ENCODE measurements around the gene SPOCD1.

Gene SPOCD1

DNA sequence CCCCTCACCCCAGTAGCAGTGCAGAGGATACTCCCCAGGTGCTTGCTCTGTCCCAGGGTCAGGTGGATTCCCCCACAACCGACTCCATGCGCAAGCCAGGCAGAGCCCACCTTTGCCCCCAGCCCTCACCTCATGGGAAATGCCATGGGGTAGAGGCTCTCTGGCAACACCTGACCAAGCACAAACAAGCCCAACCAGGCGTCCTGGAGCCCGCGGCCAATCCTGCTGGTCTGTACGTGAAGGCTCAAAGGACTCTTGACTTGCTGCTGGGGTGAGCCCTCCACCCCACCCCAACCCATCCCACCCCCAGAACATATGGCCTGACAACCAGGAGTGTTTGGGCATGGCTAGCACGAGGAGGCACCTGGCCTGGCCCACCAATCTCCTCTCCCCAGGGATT, 53.5 kb downstream of the SPOCD1 start:
- Histone ChIP-seq H3K4me3 (ENCODE audit: low read length, poor library complexity, severe bottlenecking) (peak overlapping the region; percentile 75), H3K4me1 (ENCODE audit: insufficient read depth, low read length, poor library complexity, severe bottlenecking) (peaks cover 32% of the 10 kb centered on the region), H3K9me2 (replicated peaks; ENCODE audit: low read depth, low read length) (no peaks in the 10 kb centered on the region), H3K9ac (ENCODE audit: low read depth, low read length, poor library complexity, severe bottlenecking) (no peak overlapping the region), H3K27me3 (ENCODE audit: insufficient read depth, low read length, poor library complexity, severe bottlenecking) (no peaks in the 10 kb centered on the region), H2AFZ (ENCODE audit: low read length) (no peak overlapping the region), H3K36me3 (ENCODE audit: insufficient read depth, low read length) (no peaks in the 10 kb centered on the region), H3K4me2 (ENCODE audit: low read depth, low read length, poor library complexity, severe bottlenecking) (peak overlapping the region; percentile 96), H3F3A (ENCODE audit: low read depth) (no peaks in the 10 kb centered on the region), H3K9me3 (ENCODE audit: insufficient read depth, low read depth, low read length) (no peaks in the 10 kb centered on the region), H4K20me1 (ENCODE audit: insufficient read depth, low read length, poor library complexity, severe bottlenecking) (peaks cover 8% of the 10 kb centered on the region), H3K79me2 (ENCODE audit: insufficient read depth, low read length) (no peaks in the 10 kb centered on the region)
- TF ChIP-seq EZH2phosphoT487 (IDR thresholded peaks at IDR 0.05; ENCODE audit: borderline replicate concordance), result no peak
- TF ChIP-seq, protein P1, sequence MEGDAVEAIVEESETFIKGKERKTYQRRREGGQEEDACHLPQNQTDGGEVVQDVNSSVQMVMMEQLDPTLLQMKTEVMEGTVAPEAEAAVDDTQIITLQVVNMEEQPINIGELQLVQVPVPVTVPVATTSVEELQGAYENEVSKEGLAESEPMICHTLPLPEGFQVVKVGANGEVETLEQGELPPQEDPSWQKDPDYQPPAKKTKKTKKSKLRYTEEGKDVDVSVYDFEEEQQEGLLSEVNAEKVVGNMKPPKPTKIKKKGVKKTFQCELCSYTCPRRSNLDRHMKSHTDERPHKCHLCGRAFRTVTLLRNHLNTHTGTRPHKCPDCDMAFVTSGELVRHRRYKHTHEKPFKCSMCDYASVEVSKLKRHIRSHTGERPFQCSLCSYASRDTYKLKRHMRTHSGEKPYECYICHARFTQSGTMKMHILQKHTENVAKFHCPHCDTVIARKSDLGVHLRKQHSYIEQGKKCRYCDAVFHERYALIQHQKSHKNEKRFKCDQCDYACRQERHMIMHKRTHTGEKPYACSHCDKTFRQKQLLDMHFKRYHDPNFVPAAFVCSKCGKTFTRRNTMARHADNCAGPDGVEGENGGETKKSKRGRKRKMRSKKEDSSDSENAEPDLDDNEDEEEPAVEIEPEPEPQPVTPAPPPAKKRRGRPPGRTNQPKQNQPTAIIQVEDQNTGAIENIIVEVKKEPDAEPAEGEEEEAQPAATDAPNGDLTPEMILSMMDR (conservative IDR thresholded peaks at IDR 0.05; ENCODE audit: low read length), result no peak

DNA sequence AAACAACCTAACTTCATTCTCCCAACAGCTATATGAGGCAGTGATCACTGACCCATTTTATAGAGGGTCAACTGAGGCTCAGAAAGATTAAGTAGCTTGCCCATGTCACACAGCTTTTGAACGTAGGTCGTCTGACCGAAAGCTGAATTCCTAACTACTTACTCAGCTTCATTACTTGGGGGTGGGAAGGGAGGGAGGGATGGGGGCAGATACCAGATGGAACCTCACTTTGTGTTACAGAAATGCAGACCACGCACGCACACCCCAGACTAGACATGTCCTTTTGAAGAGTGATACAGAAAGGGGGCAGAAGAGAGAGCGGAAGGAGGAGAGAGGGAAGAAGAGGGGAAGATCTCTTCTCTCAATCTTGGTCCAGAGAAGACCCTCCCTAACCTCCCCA, 53.9 kb downstream of the SPOCD1 start:
- H3K4me1 ChIP-seq (ENCODE audit: insufficient read depth, low read length, poor library complexity, severe bottlenecking), result peaks cover 32% of the 10 kb centered on the region
- peaks cover 8% of the 10 kb centered on the region for H4K20me1 ChIP-seq (ENCODE audit: insufficient read depth, low read length, poor library complexity, severe bottlenecking)
- no peaks in the 10 kb centered on the region for H3F3A ChIP-seq (ENCODE audit: low read depth)
- TF ChIP-seq, protein P1 (conservative IDR thresholded peaks at IDR 0.05; ENCODE audit: low read length), result no peak; the same call in 1 of the 2 replicates
- no peak for TF ChIP-seq EZH2phosphoT487 (IDR thresholded peaks at IDR 0.05; ENCODE audit: borderline replicate concordance)
- H3K9me2 ChIP-seq (replicated peaks; ENCODE audit: low read depth, low read length), result no peaks in the 10 kb centered on the region
- no peak overlapping the region for H2AFZ ChIP-seq (ENCODE audit: low read length)
- peak overlapping the region; percentile 96 for H3K4me2 ChIP-seq (ENCODE audit: low read depth, low read length, poor library complexity, severe bottlenecking)
- no peaks in the 10 kb centered on the region for H3K27me3 ChIP-seq (ENCODE audit: insufficient read depth, low read length, poor library complexity, severe bottlenecking)
- no peak overlapping the region for H3K9ac ChIP-seq (ENCODE audit: low read depth, low read length, poor library complexity, severe bottlenecking)
- H3K36me3 ChIP-seq (ENCODE audit: insufficient read depth, low read length), result no peaks in the 10 kb centered on the region
- H3K4me3 ChIP-seq (ENCODE audit: low read length, poor library complexity, severe bottlenecking), result peak overlapping the region; percentile 75
- no peaks in the 10 kb centered on the region for H3K79me2 ChIP-seq (ENCODE audit: insufficient read depth, low read length)
- no peaks in the 10 kb centered on the region for H3K9me3 ChIP-seq (ENCODE audit: insufficient read depth, low read depth, low read length)

DNA sequence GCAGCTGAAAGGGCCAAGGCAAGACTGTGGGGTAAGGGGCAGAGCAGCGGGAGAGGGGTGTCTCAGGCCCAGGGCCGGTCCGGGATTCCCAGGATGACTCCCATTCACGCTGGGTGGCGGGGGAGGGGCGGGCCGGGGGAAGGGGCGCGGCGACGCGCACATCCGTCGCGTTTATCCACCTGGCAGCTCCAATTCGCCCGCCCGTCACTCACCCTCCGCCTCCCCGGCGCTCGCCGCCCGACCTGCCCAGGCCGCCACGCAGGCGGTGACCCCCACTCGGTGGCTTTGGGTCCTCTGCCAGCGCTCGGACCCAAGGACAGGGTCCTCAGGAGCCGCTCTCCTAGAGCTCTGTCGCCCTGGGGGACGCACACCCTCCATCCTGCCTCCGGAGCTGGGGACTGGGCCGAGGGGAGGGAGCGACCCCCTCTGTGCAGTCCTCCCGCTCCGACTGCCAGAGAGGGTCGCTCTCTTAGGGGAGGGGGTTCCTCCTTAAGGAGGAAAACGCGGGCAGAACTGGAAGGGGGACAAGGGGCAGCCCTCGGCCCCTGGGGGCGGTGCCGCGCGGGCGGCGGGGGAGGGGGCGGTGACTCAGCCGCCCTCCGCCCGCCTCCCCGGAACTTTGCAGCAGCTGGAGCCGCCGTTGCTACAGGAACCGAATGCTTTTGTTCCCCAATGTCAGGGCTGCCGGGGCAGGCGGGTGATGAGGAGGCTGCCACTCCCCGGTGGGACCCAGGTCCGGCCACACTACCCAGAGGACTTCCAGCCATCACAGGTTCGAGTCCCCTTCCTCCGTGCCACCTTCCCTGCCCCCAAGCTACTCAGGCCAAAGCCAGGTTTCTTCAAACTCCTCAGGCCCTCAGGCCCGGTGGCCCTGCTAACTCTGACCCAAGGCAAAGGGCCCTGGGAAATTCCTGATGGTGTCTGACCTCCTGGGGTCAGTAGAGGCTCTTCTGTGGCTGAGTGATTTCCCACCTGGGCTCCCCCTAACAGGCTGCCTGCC, 55.1 kb downstream of the SPOCD1 start:
- no peak for TF ChIP-seq EZH2phosphoT487 (IDR thresholded peaks at IDR 0.05; ENCODE audit: borderline replicate concordance)
- TF ChIP-seq, protein P1 (conservative IDR thresholded peaks at IDR 0.05; ENCODE audit: low read length), result no peak
- peak overlapping the region; percentile 96 for H2AFZ ChIP-seq (ENCODE audit: low read length)
- H3K9me2 ChIP-seq (replicated peaks; ENCODE audit: low read depth, low read length), result no peaks in the 10 kb centered on the region
- peak overlapping the region; percentile 84 for H3K4me3 ChIP-seq (ENCODE audit: low read length, poor library complexity, severe bottlenecking)
- H3K79me2 ChIP-seq (ENCODE audit: insufficient read depth, low read length), result no peaks in the 10 kb centered on the region
- peaks cover 8% of the 10 kb centered on the region for H4K20me1 ChIP-seq (ENCODE audit: insufficient read depth, low read length, poor library complexity, severe bottlenecking)
- peak overlapping the region; percentile 65 for H3K9ac ChIP-seq (ENCODE audit: low read depth, low read length, poor library complexity, severe bottlenecking)
- H3K9me3 ChIP-seq (ENCODE audit: insufficient read depth, low read depth, low read length), result no peaks in the 10 kb centered on the region
- no peaks in the 10 kb centered on the region for H3K36me3 ChIP-seq (ENCODE audit: insufficient read depth, low read length)
- H3F3A ChIP-seq (ENCODE audit: low read depth), result no peaks in the 10 kb centered on the region
- no peaks in the 10 kb centered on the region for H3K27me3 ChIP-seq (ENCODE audit: insufficient read depth, low read length, poor library complexity, severe bottlenecking)
- H3K4me1 ChIP-seq (ENCODE audit: insufficient read depth, low read length, poor library complexity, severe bottlenecking), result peaks cover 32% of the 10 kb centered on the region
- H3K4me2 ChIP-seq (ENCODE audit: low read depth, low read length, poor library complexity, severe bottlenecking), result peak overlapping the region; percentile 77
